Measurements from ENCODE around the gene ACTRT1. TPM values are rescaled to one million over a fixed set of nuclear protein-coding genes. Genes with fewer than 3 reads are reported as not detected.

Gene ACTRT1
- not detected in 2 replicates for total RNA-seq

GRCh38 chrX:128052303-128052702 lies at the start of gene ACTRT1:
ACTRT1 (minus strand) TSS chrX:128052403; CDS start chrX:128052206, 197 bp downstream.

